GM21526 (cell line): ENCODE data around the gene PRMT9.
A peak's percentile ranks its signal among the peaks of the same experiment; 100 is the strongest.

Source experiments
- ATAC-seq: cut with Tn5 transposase; IDR thresholded peaks from one replicate; pipeline ENCODE4 v1.9.1; 2021; ENCODE audit warnings: moderate library complexity; ENCODE audit not compliant: unreplicated experiment, low FRiP score

Gene PRMT9

GRCh38 chr4:147625733-147626132, 58.2 kb downstream of the PRMT9 start:
- ATAC-seq, result no peak

GRCh38 chr4:147620315-147620714, 63.6 kb downstream of the PRMT9 start:
- ATAC-seq, result no peak

- peak; percentile 22 for ATAC-seq
These were observed 65.9 kb downstream of the PRMT9 start for GRCh38 chr4:147617841-147618691.

GRCh38 chr4:147617173-147617840, 66.7 kb downstream of the PRMT9 start, which contains the start of gene TMEM184C:
TSS of gene TMEM184C (plus strand) at chr4:147617397. CDS start at chr4:147617957, 560 bp downstream.
- peak; percentile 99 for ATAC-seq

GRCh38 chr4:147616849-147617172, 67.2 kb downstream of the PRMT9 start:
- ATAC-seq, result peak; percentile 6

GRCh38 chr4:147610686-147611085, 73.3 kb downstream of the PRMT9 start:
- ATAC-seq, result no peak

- no peak for ATAC-seq
These were observed 76.5 kb downstream of the PRMT9 start for GRCh38 chr4:147607471-147607870.

GRCh38 chr4:147605499-147605898, 78.5 kb downstream of the PRMT9 start:
- ATAC-seq, result no peak

GRCh38 chr4:147599769-147600168, 84.2 kb downstream of the PRMT9 start:
- ATAC-seq, result no peak

- ATAC-seq, result no peak
These were observed 84.8 kb downstream of the PRMT9 start for GRCh38 chr4:147599206-147599605.

GRCh38 chr4:147597561-147597960, 86.4 kb downstream of the PRMT9 start:
- ATAC-seq, result no peak

- ATAC-seq, result no peak
These were observed 87.0 kb downstream of the PRMT9 start for GRCh38 chr4:147596981-147597380.

GRCh38 chr4:147596377-147596776, 87.6 kb downstream of the PRMT9 start:
- no peak for ATAC-seq

GRCh38 chr4:147594578-147594977, 89.4 kb downstream of the PRMT9 start:
- ATAC-seq, result no peak

- ATAC-seq, result no peak
These were observed 89.9 kb downstream of the PRMT9 start for GRCh38 chr4:147594107-147594506.

- no peak for ATAC-seq
These were observed 92.9 kb downstream of the PRMT9 start for GRCh38 chr4:147591106-147591505.

- ATAC-seq, result no peak
These were observed 93.6 kb downstream of the PRMT9 start for GRCh38 chr4:147590249-147590920.

- ATAC-seq, result no peak
These were observed 94.4 kb downstream of the PRMT9 start for GRCh38 chr4:147589586-147589985.
